Left ventricle myocardium inferior (tissue), 1 donor: ENCODE data around the gene YLPM1. TPM values are rescaled to one million over a fixed set of nuclear protein-coding genes. Genes with fewer than 3 reads are reported as not detected.
A peak's percentile ranks its signal among the peaks of the same experiment; 100 is the strongest.

ENCODE experiments used
- DNase-seq: peaks from one replicate; pipeline ENCODE4 v3.0.0-alpha.2; 2020
- H3K27ac ChIP-seq: fragments of 200-600 bp; replicated peaks from 2 replicates; pipeline ENCODE4 v1.8.0; 2021
- H3K27me3 ChIP-seq: fragments of 200-600 bp; 2 replicates; pipeline ENCODE4 v1.8.0; 2021; ENCODE audit warnings: low read depth
- H3K36me3 ChIP-seq: fragments of 200-600 bp; 2 replicates; pipeline ENCODE4 v1.8.0; 2021
- H3K4me1 ChIP-seq: fragments of 200-600 bp; 2 replicates; pipeline ENCODE4 v1.8.0; 2021
- H3K4me3 ChIP-seq: fragments of 200-600 bp; 2 replicates; pipeline ENCODE4 v1.8.0; 2021; ENCODE audit warnings: mild to moderate bottlenecking, moderate library complexity
- H3K9me3 ChIP-seq: fragments of 200-600 bp; replicated peaks from 2 replicates; pipeline ENCODE4 v1.8.0; 2021
- CTCF ChIP-seq: fragments of 200-600 bp; IDR thresholded peaks from 2 replicates; pipeline ENCODE4 v1.8.0; 2021; ENCODE audit warnings: antibody characterized with exemption, mild to moderate bottlenecking, borderline replicate concordance
- intact Hi-C: fragments of 100-400 bp; cut with micrococcal nuclease; formaldehyde crosslinking; loops from one replicate; pipeline ENCODE4 v1.11.0; 2022
- total RNA-seq: library from RNA; stranded (reverse); fragmentation: NEBNext Ultra II Directional; extraction: Animal tissue kit (Norgen Biotek cat#: 25700); gene quantifications from one replicate; pipeline ENCODE4 v1.2.1, GENCODE V29; 2021
- donor health status: DM: no; HTN: yes; CAD: no; lungs with severe emphysema.

YLPM1 gene
- total RNA-seq, 1 donor from 2014 or later: 28.1 TPM

GRCh38 chr14:74834692-74835392 lies 71.7 kb downstream of the YLPM1 start:
- no peak overlapping the region for H3K27ac ChIP-seq
- H3K27me3 ChIP-seq: no peaks in the 10 kb centered on the region
- intact Hi-C loops: no loop called here
- TF ChIP-seq CTCF: no peak
- H3K9me3 ChIP-seq: no peaks in the 10 kb centered on the region
- peaks cover 30% of the 10 kb centered on the region for H3K36me3 ChIP-seq
- H3K4me3 ChIP-seq: no peak overlapping the region
- DNase-seq: no peak
- peaks cover 13% of the 10 kb centered on the region for H3K4me1 ChIP-seq

GRCh38 chr14:74835645-74836250 lies 72.6 kb downstream of the YLPM1 start:
- Histone ChIP-seq H3K9me3 (no peaks in the 10 kb centered on the region), H3K4me1 (peaks cover 13% of the 10 kb centered on the region), H3K27ac (no peak overlapping the region), H3K4me3 (no peak overlapping the region), H3K27me3 (no peaks in the 10 kb centered on the region), H3K36me3 (peaks cover 25% of the 10 kb centered on the region)
- no peak for DNase-seq
- no peak for TF ChIP-seq CTCF
- intact Hi-C loops: no loop called here

GRCh38 chr14:74836251-74836960 lies 73.3 kb downstream of the YLPM1 start:
- no peak overlapping the region for H3K27ac ChIP-seq
- intact Hi-C loops: no loop called here
- H3K36me3 ChIP-seq: peaks cover 20% of the 10 kb centered on the region

GRCh38 chr14:74838166-74838565 lies 75.0 kb downstream of the YLPM1 start:
- Histone ChIP-seq H3K36me3 (peaks cover 19% of the 10 kb centered on the region), H3K4me3 (peak overlapping the region; percentile 25), H3K4me1 (peaks cover 13% of the 10 kb centered on the region), H3K9me3 (no peaks in the 10 kb centered on the region), H3K27me3 (no peaks in the 10 kb centered on the region), H3K27ac (peak overlapping the region; percentile 67)
- intact Hi-C loops: no loop called here
- no peak for DNase-seq
- no peak for TF ChIP-seq CTCF

More at GRCh38 chr14:74836251-74836960, 73.3 kb downstream of the YLPM1 start:
- Histone ChIP-seq H3K27me3 (no peaks in the 10 kb centered on the region), H3K9me3 (no peaks in the 10 kb centered on the region), H3K4me3 (no peak overlapping the region), H3K4me1 (peaks cover 13% of the 10 kb centered on the region)
- DNase-seq: no peak
- TF ChIP-seq CTCF: no peak

- Histone ChIP-seq H3K4me3 (no peak overlapping the region), H3K36me3 (peaks cover 12% of the 10 kb centered on the region), H3K9me3 (no peaks in the 10 kb centered on the region), H3K27me3 (no peaks in the 10 kb centered on the region), H3K27ac (no peak overlapping the region), H3K4me1 (peaks cover 13% of the 10 kb centered on the region)
- no peak for TF ChIP-seq CTCF
- no peak for DNase-seq
- intact Hi-C loops: no loop called here
These were observed 77.5 kb downstream of the YLPM1 start for GRCh38 chr14:74840603-74841030.
